HL-60/S4 treated with phorbol 12-myristate 13-acetate at 8.2 ng/mL for 4 days and 3 days (cell line): ENCODE results near the gene SUSD2.

Experiments used
- in situ Hi-C: fragments of 300-500 bp; cut with MboI; formaldehyde crosslinking; loops from 2 replicates; pipeline ENCODE4 v1.15.0; 2022; ENCODE audit warnings: low sequenced_read_pairs

The SUSD2 gene

GRCh38 chr22:24148266-24149197 is 32.8 kb upstream of the SUSD2 start:
- in situ Hi-C loops: no loop called here

GRCh38 chr22:24149198-24149590 is 32.1 kb upstream of the SUSD2 start:
- in situ Hi-C loops: no loop called here

DNA sequence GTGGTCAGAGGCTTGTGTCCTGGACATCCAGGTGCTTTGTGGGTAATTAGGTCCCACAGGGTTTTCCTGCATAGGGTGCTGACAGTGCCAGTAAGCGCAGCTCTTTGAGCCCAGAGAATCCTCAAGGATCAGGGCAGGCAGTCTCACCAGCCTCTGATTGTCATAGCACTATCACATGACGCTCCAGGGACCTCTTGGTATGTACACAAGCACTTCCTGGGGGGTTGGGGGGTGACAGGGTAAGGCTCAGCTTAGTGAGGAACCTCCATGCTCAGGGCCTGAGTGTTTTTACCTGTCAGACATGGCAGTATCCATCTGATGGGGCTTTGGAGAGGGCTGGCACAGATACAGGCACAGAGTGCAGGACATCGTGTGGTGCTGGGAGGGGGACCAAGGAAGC is 27.9 kb upstream of the SUSD2 start:
- in situ Hi-C loops: no loop called here

GRCh38 chr22:24153959-24154358 is 27.3 kb upstream of the SUSD2 start:
- in situ Hi-C loops: no loop called here

- in situ Hi-C loops: no loop called here
Observed at GRCh38 chr22:24154826-24155225, 26.5 kb upstream of the SUSD2 start.

DNA sequence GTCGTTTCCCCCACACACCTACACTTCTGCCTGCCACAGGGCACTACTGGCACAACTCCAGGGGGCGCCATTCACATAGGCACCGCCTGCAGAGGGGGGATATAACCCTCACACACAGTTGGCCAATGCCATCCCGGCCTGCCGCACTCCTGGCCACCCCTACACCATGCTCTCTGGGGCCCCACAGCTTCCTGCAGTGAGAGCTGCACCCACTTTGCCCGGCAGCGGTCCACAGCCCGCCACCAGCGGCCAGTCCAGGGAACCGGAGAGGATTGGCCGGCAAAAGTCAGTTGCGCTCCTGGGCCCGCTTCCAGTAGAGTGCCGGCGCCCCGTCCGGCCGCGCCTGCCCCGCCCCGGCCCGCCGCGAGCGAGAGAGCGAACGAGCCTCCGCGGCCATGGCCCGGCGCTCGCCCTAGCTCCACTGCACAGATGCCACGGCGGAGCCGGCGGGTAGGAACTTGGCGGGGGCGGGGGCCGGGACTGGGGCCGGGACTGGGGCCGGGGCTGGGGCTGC is 25.6 kb upstream of the SUSD2 start:
- in situ Hi-C loops: no loop called here

GRCh38 chr22:24156141-24156912 is 25.0 kb upstream of the SUSD2 start:
- in situ Hi-C loops: no loop called here

DNA sequence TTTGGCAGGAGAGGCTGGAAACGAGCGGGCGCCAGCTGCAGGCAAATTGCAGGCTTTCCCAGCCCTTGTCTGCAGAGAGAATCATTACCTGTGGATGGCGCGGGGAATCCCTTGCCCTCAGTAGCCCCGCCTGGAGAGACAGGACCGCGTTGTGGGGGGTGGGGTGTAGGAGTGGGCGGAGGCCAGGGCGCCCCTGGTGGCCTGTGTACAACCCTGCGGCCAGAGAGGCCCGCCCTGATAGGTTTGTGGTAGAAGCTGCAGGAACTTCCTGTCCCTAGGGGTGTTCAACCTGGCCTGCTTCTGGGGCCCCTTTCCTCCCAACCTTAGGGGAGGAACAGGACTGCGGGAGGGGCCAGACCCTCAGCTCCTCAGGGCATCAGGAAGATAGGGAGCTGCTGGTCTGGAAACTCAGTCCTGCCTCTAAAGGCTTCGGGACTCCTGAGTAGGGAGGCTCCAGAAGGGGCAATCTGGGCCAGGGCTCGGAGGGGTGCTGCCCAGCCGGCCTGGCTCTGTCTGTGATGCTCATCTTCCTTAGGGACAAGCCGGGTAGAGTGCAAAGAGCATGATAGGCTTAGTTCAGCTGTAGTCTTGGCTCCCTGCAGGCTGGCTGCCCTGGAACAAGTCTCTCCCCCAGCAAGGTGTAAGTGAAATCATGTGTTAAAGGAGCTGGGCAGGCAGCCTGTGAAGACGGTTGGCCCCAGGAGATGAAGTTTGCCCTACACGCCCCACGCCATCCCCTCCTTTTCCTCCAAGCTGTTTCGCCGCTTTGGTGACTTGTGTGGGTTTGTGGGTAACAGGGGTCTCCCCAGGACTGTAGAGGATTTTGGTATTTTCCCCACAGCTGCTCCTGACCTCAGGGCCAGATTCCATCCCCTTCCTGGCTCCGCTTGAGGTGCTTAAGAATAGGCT is 24.1 kb upstream of the SUSD2 start:
- in situ Hi-C loops: no loop called here

DNA sequence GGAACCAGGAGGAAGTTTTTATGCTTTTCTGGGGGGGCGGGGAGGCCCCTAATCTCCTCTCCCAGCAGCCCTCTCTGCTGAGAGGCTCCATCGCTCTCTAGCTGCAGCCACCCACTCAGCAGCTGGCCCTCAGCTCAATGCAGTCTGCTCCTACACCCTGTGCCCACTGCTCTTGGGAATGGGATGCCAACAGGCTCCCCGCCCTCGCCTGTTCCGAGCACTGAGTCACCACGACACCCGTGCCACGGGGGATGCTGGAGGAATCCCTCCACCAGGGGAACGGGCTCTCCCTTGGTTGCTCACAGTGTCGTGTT is 23.5 kb upstream of the SUSD2 start:
- in situ Hi-C loops: no loop called here

- in situ Hi-C loops: no loop called here
Observed at GRCh38 chr22:24159650-24160049, 21.6 kb upstream of the SUSD2 start.

DNA sequence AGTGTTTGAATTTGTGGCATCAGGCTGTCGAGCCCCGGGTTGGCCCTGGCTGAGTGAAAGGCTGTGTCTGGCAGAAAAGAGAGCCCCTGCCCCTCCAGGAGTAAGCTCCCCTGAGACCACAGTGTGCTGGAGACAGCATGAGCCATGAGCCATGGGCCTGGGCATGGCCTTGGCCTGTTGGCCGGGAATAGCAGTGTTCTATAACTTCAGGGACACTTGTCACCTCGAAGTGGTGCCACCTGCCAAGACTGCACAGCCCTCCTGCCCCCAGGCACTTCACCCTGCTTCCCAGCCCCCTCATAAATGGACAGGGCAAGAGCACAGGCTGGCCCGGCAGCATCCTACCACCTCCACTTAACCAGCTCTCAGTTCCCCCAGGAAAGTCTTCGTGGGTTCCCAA is 20.7 kb upstream of the SUSD2 start:
- in situ Hi-C loops: no loop called here

GRCh38 chr22:24161485-24161884 is 19.8 kb upstream of the SUSD2 start:
- in situ Hi-C loops: no loop called here

DNA sequence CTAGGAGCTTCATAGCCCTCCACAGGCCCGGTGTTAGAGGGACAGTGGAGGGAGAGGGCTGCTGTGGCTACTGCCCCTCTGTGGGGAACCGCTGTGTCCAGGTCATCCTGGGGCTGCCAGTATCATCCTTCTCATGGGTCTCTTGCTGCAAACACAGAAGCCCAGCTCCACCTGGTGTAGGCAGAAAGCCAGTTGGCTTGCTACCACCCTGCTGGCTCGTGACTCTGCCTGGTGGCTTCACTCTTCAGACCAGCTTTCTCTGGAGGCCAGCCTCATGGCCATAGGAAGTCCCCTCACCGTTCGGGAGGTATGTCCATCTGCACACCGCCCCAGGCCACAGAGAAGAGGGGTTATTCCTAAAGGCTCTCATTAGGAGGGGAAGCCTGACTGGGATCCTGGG is 19.4 kb upstream of the SUSD2 start:
- in situ Hi-C loops: no loop called here

- in situ Hi-C loops: no loop called here
Observed at GRCh38 chr22:24162436-24162835, 18.9 kb upstream of the SUSD2 start.

GRCh38 chr22:24164243-24164642 is 17.0 kb upstream of the SUSD2 start:
- in situ Hi-C loops: no loop called here

- in situ Hi-C loops: no loop called here
Observed at GRCh38 chr22:24164940-24165339, 16.3 kb upstream of the SUSD2 start.

DNA sequence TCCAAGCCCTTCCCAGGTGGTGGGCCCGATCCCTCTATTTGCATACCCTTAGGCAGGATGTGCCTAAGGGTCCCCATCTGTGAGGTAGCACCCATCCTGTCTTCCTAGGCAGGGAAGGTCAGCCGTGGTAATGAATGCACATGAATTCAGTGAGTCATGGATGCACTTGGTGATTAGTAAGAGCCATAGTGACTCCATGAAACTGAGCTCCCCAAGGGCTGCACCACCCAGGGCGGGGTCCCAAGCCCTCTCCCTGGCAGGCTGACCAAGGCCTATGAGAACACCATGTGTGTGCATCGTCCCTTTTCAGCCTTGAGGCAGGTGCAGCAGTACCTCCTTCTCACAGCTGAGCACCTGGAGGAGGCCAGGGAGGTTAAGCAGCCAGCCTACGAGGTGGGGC is 15.6 kb upstream of the SUSD2 start:
- in situ Hi-C loops: no loop called here

- in situ Hi-C loops: no loop called here
Observed at GRCh38 chr22:24166811-24167210, 14.5 kb upstream of the SUSD2 start.

GRCh38 chr22:24169439-24170058 is 11.7 kb upstream of the SUSD2 start:
- in situ Hi-C loops: no loop called here

DNA sequence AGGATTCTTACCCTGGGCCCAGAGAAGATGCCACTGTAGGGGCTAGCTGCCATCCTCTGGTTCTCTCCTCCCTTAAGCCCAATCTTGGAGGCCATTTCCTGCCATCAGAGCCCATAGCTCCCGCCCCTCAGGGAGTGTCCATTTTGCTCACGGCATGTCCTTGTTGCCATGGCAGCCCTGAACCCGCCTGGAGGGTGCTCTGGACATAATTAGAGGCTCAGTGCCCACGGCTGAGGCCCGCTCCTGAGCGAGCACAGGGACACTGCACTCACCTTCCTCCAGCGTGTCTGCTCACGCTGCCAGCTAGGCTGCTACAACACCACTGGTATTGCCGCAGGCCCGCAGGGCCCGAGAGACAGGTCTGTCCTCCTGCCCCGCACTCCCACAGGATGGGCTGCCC is 11.1 kb upstream of the SUSD2 start:
- in situ Hi-C loops: no loop called here

DNA sequence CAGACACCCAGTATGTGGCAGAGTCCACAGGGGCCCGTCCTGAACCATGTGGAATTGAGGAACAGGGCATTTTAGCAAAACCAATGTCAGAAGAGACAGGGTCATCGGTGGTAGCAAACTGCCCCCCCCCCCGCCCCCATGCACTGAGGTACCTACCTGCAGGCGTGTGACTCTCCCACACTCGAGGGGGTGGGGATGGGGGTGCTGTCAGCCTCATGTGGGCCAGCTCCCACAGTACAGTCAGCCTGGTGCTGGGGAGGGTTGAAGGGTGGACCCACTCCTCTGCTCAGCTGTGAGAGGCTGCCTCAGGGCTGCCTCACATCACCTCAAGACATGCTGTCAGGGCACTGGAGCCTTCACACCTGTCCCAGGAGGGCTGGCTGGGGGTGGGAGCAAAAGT is 10.7 kb upstream of the SUSD2 start:
- in situ Hi-C loops: no loop called here
